Parathyroid adenoma (tissue), 2 donors: ENCODE measurements around the gene MYH1.

ENCODE experiments used
- H2AFZ ChIP-seq: fragments of 300-600 bp; sonication (generic); one replicate; pipeline ENCODE4 v1.7.0; 2017; ENCODE audit warnings: antibody characterized with exemption, mild to moderate bottlenecking
- H3K27ac ChIP-seq: fragments of 300-600 bp; sonication (generic); one replicate; pipeline ENCODE4 v1.7.0; 2017
- H3K27me3 ChIP-seq: fragments of 300-600 bp; sonication (generic); one replicate; pipeline ENCODE4 v1.7.0; 2017; ENCODE audit warnings: low read length; ENCODE audit not compliant: control insufficient read depth, insufficient read depth
- H3K36me3 ChIP-seq: fragments of 300-600 bp; sonication (generic); one replicate; pipeline ENCODE4 v1.7.0; 2017; ENCODE audit warnings: low read length; ENCODE audit not compliant: control insufficient read depth, insufficient read depth
- H3K4me1 ChIP-seq: fragments of 300-600 bp; sonication (generic); one replicate; pipeline ENCODE4 v1.7.0; 2017; ENCODE audit warnings: control low read depth
- H3K4me2 ChIP-seq: fragments of 300-600 bp; sonication (generic); one replicate; pipeline ENCODE4 v1.7.0; 2017; ENCODE audit warnings: low read length
- H3K4me3 ChIP-seq: fragments of 300-600 bp; sonication (generic); one replicate; pipeline ENCODE4 v1.7.0; 2017; ENCODE audit warnings: low read depth, low read length
- H3K79me2 ChIP-seq: fragments of 300-600 bp; sonication (generic); one replicate; pipeline ENCODE4 v1.7.0; 2017; ENCODE audit warnings: control low read depth
- H3K9ac ChIP-seq: fragments of 300-600 bp; sonication (generic); one replicate; pipeline ENCODE4 v1.7.0; 2017; ENCODE audit warnings: mild to moderate bottlenecking
- H3K9me3 ChIP-seq: fragments of 300-600 bp; sonication (generic); one replicate; pipeline ENCODE4 v1.7.0; 2017; ENCODE audit warnings: low read length; ENCODE audit not compliant: control insufficient read depth
- CTCF ChIP-seq: fragments of 300-600 bp; sonication (generic); IDR thresholded peaks from one replicate; pipeline ENCODE4 v1.7.0; 2017; ENCODE audit warnings: antibody characterized with exemption, mild to moderate bottlenecking
- donor health status: primary hyperparathyroidism.

Gene MYH1

DNA sequence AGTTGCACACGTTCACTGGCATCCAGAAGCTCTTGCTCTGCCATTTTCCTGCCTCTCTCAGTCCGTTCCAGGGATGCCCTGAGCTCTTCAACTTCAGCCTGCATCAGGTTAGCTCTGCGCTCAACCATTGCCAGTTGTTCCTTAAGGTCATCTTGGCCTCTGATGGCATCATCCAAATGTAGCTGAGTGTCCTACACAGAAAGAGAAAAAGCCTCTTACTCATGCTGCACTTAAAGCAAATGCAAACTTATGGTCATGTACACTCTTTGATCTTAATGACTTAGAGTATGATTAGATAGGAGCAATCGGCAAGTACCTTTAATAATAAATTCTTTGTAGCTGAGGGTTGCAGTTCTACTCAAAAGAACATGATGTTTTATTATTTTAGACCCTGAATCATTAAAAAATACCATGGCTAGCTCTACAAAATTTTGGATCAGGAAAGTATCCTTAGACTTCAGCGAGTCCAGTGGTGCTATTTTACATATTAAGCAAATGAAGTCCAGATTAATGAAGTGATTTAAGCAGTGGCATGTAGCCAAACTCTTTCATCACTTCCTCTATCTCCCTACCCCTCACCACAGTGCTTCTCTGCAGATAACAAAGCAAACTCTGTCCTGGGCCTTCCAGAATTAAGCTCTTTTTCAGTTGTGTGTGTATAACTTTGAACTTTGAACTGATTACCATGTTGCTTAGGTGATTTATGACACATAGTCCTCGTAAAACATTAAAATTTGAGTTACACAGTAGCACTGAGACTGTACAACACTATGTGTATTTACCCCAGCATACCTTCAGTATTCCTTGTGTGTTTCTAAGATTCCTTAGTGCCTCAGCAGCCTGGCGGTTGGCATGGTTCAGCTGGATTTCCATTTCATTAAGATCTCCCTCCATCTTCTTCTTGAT lies 71.1 kb downstream of the MYH1 start:
- H3K9ac ChIP-seq, result no peak overlapping the region
- H3K4me3 ChIP-seq, result no peak overlapping the region
- no peak for TF ChIP-seq CTCF
- no peaks in the 10 kb centered on the region for H3K27me3 ChIP-seq
- H2AFZ ChIP-seq, result no peak overlapping the region
- H3K4me1 ChIP-seq, result no peaks in the 10 kb centered on the region
- H3K27ac ChIP-seq, result no peak overlapping the region
- no peaks in the 10 kb centered on the region for H3K9me3 ChIP-seq
- no peaks in the 10 kb centered on the region for H3K36me3 ChIP-seq
- H3K4me2 ChIP-seq, result no peak overlapping the region
- H3K79me2 ChIP-seq, result no peaks in the 10 kb centered on the region
